ENCODE data around the gene UMODL1. TPM values are rescaled to one million over a fixed set of nuclear protein-coding genes. Genes with fewer than 3 reads are reported as not detected.

UMODL1 gene
- total and polyA plus RNA-seq, 2 donors (not counting 1 experiment from before 2014, with no cell fraction given), result not detected

DNA sequence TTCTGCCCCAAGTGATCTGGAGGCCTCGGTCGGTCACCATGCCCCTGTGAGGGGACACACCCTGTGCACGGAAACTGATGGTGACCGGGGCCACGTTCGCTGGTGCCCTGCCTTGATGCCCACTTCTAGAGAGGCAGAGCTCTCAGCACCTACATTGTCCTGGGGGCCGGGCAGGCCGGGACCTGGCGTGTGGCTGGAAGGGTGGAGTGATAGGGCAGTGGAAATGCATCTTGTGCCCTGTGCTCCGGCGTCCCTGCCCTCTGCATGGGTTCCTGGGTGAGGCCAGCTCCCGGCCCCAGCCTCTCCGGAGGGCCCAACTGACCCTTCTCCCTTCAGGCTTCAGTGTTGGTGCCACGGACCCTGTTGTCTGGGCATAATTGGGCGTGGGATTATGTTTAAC is 11.0 kb upstream of the UMODL1 start:
- Histone ChIP-seq H3K9me3 (ENCODE audit: control insufficient read depth, insufficient read depth, low read depth, low read length) (no peaks in the 10 kb centered on the region), H3K9ac (ENCODE audit: insufficient read depth, low read length) (no peak overlapping the region)

DNA sequence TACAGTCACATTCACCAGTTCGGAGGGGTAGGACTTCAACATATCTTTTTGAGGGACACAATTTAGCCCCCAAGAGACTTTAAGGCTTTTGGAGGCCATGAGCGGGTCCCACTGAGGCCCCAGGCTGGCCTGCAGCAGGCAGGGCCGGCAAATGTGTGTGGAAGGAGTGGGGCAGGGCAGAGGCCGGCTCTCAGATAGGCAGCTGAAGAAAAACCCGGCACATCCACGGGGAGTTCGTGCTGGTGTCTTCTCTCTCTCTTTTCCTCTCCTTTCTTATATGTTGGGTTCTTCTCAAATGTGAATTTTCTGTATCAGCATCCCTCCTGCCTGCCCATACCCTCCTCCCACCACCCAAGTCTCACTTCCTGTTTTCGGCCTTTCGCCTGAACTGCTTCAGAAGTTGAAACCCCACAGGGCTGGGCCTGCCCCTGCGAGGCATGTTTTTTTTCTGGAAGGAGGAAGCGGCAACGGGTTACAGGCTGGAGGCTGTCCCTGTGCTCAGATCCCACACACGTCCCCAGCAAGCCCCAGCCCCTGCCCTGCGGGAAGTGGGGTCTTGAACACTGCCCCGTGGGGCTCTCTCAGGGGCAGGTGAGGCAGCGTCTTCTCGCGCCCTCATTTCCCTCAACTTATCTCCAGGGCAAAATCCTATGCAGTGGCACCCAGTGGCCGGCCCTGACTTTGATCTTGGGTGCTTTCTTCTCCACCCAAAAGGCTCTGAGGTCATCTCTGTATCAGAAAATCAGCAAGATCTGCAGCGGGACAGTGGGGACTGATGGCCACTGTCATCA is 9.7 kb upstream of the UMODL1 start:
- Histone ChIP-seq H3K4me1 (ENCODE audit: control insufficient read depth, extremely low read depth, insufficient read depth, low read length) (peaks cover 9% of the 10 kb centered on the region), H3K27me3 (ENCODE audit: control insufficient read depth, insufficient read depth, low read length) (peaks cover 32% of the 10 kb centered on the region), H2AFZ (ENCODE audit: low read length) (no peak overlapping the region), H3K36me3 (ENCODE audit: control insufficient read depth, insufficient read depth, low read length) (no peaks in the 10 kb centered on the region), H3K27ac (ENCODE audit: insufficient read depth, low read length) (no peak overlapping the region), H3K9ac (ENCODE audit: insufficient read depth, low read length) (no peak overlapping the region), H3K4me3 (replicated peaks in 1 of 4; ENCODE audit: control extremely low read depth in 1 of 4, insufficient read depth in 1 of 4, low read depth in 3 of 4, low read length in 4 of 4) (no peak overlapping the region), H3K9me3 (ENCODE audit: control insufficient read depth, insufficient read depth, low read depth, low read length) (no peaks in the 10 kb centered on the region), H3K79me2 (ENCODE audit: control insufficient read depth, insufficient read depth, low read length) (no peaks in the 10 kb centered on the region), H3K4me2 (ENCODE audit: extremely low read depth, insufficient read depth, low read length) (no peak overlapping the region), H4K20me1 (ENCODE audit: control insufficient read depth, extremely low read depth, insufficient read depth, low read length) (no peaks in the 10 kb centered on the region)
- no peak for TF ChIP-seq EZH2 (IDR thresholded peaks at IDR 0.05; ENCODE audit: low read length, missing control alignments)
- TF ChIP-seq, protein P1, sequence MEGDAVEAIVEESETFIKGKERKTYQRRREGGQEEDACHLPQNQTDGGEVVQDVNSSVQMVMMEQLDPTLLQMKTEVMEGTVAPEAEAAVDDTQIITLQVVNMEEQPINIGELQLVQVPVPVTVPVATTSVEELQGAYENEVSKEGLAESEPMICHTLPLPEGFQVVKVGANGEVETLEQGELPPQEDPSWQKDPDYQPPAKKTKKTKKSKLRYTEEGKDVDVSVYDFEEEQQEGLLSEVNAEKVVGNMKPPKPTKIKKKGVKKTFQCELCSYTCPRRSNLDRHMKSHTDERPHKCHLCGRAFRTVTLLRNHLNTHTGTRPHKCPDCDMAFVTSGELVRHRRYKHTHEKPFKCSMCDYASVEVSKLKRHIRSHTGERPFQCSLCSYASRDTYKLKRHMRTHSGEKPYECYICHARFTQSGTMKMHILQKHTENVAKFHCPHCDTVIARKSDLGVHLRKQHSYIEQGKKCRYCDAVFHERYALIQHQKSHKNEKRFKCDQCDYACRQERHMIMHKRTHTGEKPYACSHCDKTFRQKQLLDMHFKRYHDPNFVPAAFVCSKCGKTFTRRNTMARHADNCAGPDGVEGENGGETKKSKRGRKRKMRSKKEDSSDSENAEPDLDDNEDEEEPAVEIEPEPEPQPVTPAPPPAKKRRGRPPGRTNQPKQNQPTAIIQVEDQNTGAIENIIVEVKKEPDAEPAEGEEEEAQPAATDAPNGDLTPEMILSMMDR (conservative IDR thresholded peaks at IDR 0.05 in 1 of 2, IDR thresholded peaks at IDR 0.05 in 1 of 2; ENCODE audit: low read depth in 1 of 2, low read length in 2 of 2), result no peak
- no peak for DNase-seq (ENCODE audit: low read depth in 2 of 2)

More for the DNA sequence above, 11.0 kb upstream of the UMODL1 start:
- no peak overlapping the region for H3K4me3 ChIP-seq (replicated peaks in 1 of 4; ENCODE audit: control extremely low read depth in 1 of 4, insufficient read depth in 1 of 4, low read depth in 3 of 4, low read length in 4 of 4)
- H3K79me2 ChIP-seq (ENCODE audit: control insufficient read depth, insufficient read depth, low read length), result no peaks in the 10 kb centered on the region
- no peaks in the 10 kb centered on the region for H3K36me3 ChIP-seq (ENCODE audit: control insufficient read depth, insufficient read depth, low read length)
- no peak for DNase-seq (ENCODE audit: low read depth in 2 of 2)
- TF ChIP-seq, protein P1 (conservative IDR thresholded peaks at IDR 0.05 in 1 of 2, IDR thresholded peaks at IDR 0.05 in 1 of 2; ENCODE audit: low read depth in 1 of 2, low read length in 2 of 2), result no peak
- no peak for TF ChIP-seq EZH2 (IDR thresholded peaks at IDR 0.05; ENCODE audit: low read length, missing control alignments)
- peaks cover 9% of the 10 kb centered on the region for H3K4me1 ChIP-seq (ENCODE audit: control insufficient read depth, extremely low read depth, insufficient read depth, low read length)
- no peak overlapping the region for H3K27ac ChIP-seq (ENCODE audit: insufficient read depth, low read length)
- H3K4me2 ChIP-seq (ENCODE audit: extremely low read depth, insufficient read depth, low read length), result no peak overlapping the region
- H4K20me1 ChIP-seq (ENCODE audit: control insufficient read depth, extremely low read depth, insufficient read depth, low read length), result no peaks in the 10 kb centered on the region
- no peak overlapping the region for H2AFZ ChIP-seq (ENCODE audit: low read length)
- H3K27me3 ChIP-seq (ENCODE audit: control insufficient read depth, insufficient read depth, low read length), result peaks cover 29% of the 10 kb centered on the region

DNA sequence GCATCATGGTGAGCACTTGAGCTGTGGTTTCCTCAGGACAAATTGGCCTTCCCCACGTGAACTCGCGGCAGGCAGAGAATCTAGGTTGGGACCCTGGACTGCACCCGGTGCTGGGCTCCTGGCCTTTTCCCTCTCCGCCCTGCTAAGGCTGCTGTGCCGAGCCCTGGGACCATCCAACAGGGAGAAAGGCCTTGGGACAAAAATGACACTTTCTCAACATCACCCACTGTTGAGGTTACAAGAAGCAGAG is 9.2 kb upstream of the UMODL1 start:
- H3K27ac ChIP-seq (ENCODE audit: insufficient read depth, low read length), result no peak overlapping the region
- H3K79me2 ChIP-seq (ENCODE audit: control insufficient read depth, insufficient read depth, low read length), result no peaks in the 10 kb centered on the region
- H3K36me3 ChIP-seq (ENCODE audit: control insufficient read depth, insufficient read depth, low read length), result no peaks in the 10 kb centered on the region
- no peak overlapping the region for H2AFZ ChIP-seq (ENCODE audit: low read length)
- H3K4me3 ChIP-seq (replicated peaks in 1 of 4; ENCODE audit: control extremely low read depth in 1 of 4, insufficient read depth in 1 of 4, low read depth in 3 of 4, low read length in 4 of 4), result no peak overlapping the region
- peaks cover 5% of the 10 kb centered on the region for H3K4me1 ChIP-seq (ENCODE audit: control insufficient read depth, extremely low read depth, insufficient read depth, low read length)
- DNase-seq (ENCODE audit: low read depth in 2 of 2), result no peak
- no peaks in the 10 kb centered on the region for H3K9me3 ChIP-seq (ENCODE audit: control insufficient read depth, insufficient read depth, low read depth, low read length)
- no peaks in the 10 kb centered on the region for H4K20me1 ChIP-seq (ENCODE audit: control insufficient read depth, extremely low read depth, insufficient read depth, low read length)
- TF ChIP-seq, protein P1 (conservative IDR thresholded peaks at IDR 0.05 in 1 of 2, IDR thresholded peaks at IDR 0.05 in 1 of 2; ENCODE audit: low read depth in 1 of 2, low read length in 2 of 2), result no peak
- TF ChIP-seq EZH2 (IDR thresholded peaks at IDR 0.05; ENCODE audit: low read length, missing control alignments), result no peak
- H3K9ac ChIP-seq (ENCODE audit: insufficient read depth, low read length), result no peak overlapping the region
- peaks cover 32% of the 10 kb centered on the region for H3K27me3 ChIP-seq (ENCODE audit: control insufficient read depth, insufficient read depth, low read length)
- H3K4me2 ChIP-seq (ENCODE audit: extremely low read depth, insufficient read depth, low read length), result no peak overlapping the region

Data from fibroblast of lung (primary cell).